ENCODE data around the gene GDPD4. TPM values are rescaled to one million over a fixed set of nuclear protein-coding genes. Genes with fewer than 3 reads are reported as not detected.

The GDPD4 gene
- total RNA-seq, 1 donor from 2014 or later, result not detected

DNA sequence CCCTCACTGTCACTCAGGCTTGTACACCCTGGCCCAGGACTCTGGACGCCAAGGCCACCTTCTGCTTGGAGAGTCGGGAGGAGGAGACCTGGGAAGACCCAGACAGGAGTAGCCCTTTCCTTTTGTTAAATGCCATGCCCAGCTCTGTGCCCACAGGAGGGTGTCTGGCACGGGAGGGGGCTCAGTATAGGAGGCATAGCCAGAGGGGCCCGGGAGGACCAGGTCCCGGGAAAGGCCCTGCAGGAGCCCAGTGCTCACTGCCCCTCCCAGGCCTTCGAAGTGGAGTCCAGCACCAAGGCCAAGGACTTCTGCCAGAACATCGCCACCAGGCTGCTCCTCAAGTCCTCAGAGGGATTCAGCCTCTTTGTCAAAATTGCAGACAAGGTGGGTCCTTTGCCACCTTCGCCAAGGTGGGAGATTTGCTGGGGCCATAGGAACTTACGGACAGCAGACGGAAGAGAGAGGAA lies 94.4 kb downstream of the GDPD4 start:
- Histone ChIP-seq H3K27me3 (ENCODE audit: control insufficient read depth, insufficient read depth, low read length) (no peaks in the 10 kb centered on the region), H3K36me3 (ENCODE audit: control insufficient read depth, insufficient read depth, low read length) (no peaks in the 10 kb centered on the region), H3K4me3 (ENCODE audit: low read depth, low read length) (no peak overlapping the region)
- FAIRE-seq (no peak), DNase-seq (ENCODE audit: low read depth) (no peak)
- TF ChIP-seq, protein P1, sequence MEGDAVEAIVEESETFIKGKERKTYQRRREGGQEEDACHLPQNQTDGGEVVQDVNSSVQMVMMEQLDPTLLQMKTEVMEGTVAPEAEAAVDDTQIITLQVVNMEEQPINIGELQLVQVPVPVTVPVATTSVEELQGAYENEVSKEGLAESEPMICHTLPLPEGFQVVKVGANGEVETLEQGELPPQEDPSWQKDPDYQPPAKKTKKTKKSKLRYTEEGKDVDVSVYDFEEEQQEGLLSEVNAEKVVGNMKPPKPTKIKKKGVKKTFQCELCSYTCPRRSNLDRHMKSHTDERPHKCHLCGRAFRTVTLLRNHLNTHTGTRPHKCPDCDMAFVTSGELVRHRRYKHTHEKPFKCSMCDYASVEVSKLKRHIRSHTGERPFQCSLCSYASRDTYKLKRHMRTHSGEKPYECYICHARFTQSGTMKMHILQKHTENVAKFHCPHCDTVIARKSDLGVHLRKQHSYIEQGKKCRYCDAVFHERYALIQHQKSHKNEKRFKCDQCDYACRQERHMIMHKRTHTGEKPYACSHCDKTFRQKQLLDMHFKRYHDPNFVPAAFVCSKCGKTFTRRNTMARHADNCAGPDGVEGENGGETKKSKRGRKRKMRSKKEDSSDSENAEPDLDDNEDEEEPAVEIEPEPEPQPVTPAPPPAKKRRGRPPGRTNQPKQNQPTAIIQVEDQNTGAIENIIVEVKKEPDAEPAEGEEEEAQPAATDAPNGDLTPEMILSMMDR (IDR thresholded peaks at IDR 0.05; ENCODE audit: insufficient read depth, low read length, severe bottlenecking), result no peak

DNA sequence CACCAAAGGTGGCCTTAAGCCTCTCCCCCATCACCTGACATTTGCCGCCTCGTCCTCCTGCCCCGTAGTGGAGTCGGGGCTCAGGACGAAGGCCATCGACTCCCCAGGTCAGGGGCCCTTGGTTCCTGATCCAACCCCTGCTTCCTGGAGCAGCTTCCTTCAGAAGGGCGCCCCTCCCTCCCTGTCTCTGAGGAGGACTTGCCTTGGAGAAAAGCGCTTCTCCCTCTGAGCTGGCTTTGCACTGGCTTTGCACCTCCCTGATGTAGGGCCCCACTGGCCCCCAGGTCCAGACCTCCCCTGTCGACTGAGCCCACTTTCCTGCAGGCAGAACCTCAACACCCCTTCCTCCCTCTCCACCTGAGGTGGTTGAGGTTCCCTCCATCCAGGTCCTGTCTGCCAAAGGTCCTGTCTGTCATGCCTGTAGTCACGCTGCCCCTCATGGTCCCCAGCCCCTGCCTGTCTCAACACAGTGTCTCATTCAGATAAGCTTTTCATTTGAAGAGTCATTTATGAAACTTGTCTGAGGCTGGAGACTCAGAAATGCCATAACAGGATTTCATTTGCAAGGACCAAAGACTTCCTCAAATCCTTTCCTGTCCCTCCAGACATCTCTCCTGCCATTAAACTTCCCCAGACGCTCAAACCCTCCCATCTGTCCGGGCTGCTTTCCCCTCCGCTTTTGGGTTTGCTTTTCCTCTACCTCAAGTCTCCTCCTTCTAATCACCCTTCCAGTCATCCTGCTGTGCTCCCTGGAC lies 95.0 kb downstream of the GDPD4 start:
- DNase-seq (ENCODE audit: low read depth), result no peak
- TF ChIP-seq, protein P1 (IDR thresholded peaks at IDR 0.05; ENCODE audit: insufficient read depth, low read length, severe bottlenecking), result no peak
- no peak overlapping the region for H3K4me3 ChIP-seq (ENCODE audit: low read depth, low read length)
- no peaks in the 10 kb centered on the region for H3K36me3 ChIP-seq (ENCODE audit: control insufficient read depth, insufficient read depth, low read length)
- no peak for FAIRE-seq
- H3K27me3 ChIP-seq (ENCODE audit: control insufficient read depth, insufficient read depth, low read length), result no peaks in the 10 kb centered on the region

DNA sequence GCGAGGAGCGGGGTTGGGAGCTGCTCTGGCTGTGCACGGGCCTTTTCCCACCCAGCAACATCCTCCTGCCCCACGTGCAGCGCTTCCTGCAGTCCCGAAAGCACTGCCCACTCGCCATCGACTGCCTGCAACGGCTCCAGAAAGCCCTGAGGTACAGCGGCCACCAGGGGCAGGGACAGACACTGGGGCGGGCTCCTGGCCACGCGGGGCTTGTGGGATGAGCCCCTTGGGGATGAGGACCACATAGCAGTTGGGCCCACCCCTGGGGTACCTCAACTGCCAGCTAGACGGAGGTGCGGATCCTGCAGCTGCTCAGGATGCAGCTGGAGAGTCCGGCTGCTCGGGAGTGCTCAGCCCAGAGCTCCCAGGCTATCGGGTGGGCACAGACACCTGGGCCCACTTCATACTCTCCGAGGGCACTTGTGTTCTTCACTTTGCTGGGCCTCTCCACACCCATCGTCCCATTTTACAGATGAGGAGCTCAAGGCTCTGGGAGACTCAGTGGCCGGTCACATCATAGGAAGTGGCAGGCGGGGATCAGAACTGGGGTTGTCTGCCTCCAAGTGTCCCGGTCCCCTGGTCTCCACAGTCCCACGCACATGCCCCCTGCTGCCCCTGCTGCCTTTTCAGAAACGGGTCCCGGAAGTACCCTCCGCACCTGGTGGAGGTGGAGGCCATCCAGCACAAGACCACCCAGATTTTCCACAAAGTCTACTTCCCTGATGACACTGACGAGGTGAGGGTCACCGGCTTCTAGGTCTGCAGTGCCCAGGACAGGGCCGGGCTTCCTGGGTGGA lies 95.8 kb downstream of the GDPD4 start:
- TF ChIP-seq, protein P1 (IDR thresholded peaks at IDR 0.05; ENCODE audit: insufficient read depth, low read length, severe bottlenecking), result no peak

DNA sequence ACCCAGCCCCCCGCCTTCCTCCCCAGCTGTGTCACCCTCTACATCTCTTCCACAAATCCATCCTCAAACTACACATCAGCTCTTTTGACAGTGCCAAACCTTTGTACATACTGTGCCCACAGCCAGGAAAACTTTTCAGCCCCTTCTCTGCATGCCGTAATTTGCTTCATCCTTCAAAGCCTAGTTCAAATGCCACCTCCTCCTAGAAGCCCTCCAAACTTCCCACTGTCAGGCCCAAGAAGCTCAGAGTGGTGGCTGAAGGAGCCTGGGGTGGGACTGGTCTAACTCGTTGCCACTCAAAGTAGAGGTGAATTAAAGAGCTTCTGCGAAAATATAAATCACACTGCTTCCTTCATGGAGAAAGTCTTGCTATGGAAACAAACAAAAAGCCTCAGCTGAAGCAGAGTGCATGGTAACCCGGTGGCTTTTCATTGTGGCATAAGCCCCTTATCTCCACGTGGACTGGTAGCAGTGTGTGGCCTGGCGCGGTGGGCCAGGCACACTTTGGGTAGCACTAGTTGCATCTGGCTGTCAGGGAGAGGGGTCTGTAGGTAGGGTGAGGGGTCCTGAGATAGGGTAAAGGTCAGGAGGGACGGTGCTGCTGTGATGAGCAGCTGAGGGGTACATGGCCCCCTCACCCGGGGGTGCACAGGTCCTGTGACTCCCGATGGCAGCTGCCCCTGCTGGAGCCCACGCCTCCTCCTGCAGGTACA lies 96.6 kb downstream of the GDPD4 start:
- no peak for FAIRE-seq
- H3K27me3 ChIP-seq (ENCODE audit: control insufficient read depth, insufficient read depth, low read length), result no peaks in the 10 kb centered on the region
- no peaks in the 10 kb centered on the region for H3K36me3 ChIP-seq (ENCODE audit: control insufficient read depth, insufficient read depth, low read length)
- TF ChIP-seq, protein P1 (IDR thresholded peaks at IDR 0.05; ENCODE audit: insufficient read depth, low read length, severe bottlenecking), result no peak
- DNase-seq (ENCODE audit: low read depth), result no peak
- H3K4me3 ChIP-seq (ENCODE audit: low read depth, low read length), result no peak overlapping the region

More for the DNA sequence above, 95.8 kb downstream of the GDPD4 start:
- Histone ChIP-seq H3K27me3 (ENCODE audit: control insufficient read depth, insufficient read depth, low read length) (no peaks in the 10 kb centered on the region), H3K36me3 (ENCODE audit: control insufficient read depth, insufficient read depth, low read length) (no peaks in the 10 kb centered on the region), H3K4me3 (ENCODE audit: low read depth, low read length) (no peak overlapping the region)
- FAIRE-seq (no peak), DNase-seq (ENCODE audit: low read depth) (no peak)

DNA sequence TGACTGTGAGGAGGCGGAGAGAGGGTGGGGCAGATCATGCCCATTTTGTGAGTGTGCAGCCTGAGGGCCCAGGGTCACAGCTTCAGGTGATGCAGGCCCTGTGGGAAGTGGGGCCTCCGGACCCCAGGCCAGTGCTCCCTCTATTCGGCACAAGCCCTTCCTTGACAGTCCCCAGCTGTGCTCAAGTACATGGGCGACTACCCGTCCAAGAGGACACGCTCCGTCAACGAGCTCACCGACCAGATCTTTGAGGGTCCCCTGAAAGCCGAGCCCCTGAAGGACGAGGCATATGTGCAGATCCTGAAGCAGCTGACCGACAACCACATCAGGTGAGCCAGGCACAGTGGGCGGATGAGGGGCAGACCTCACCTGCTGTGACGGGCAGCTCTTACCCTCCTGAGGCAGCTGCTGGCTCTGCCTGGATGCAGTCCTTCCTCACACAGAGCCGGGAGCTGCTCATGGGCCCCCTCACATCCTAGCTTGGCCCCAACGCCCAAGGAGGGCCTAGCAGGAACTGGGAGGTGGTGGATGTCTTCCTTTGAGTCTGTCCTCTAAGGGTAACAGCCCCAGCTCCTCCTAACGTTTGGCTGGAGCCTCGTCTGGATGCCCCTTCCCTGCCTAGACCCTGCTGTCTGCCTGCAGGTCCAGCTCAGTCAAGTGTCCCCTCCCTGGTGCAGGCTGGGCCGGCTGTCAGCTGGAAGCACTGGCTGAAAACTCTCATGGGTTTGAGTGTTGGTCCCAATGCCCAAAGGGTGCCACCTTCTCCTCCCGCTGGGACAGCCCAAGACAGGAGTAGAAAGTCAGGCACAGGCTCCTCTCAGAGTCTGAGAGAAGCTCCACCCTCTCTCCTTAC lies 97.4 kb downstream of the GDPD4 start:
- Histone ChIP-seq H3K4me3 (ENCODE audit: low read depth, low read length) (no peak overlapping the region), H3K27me3 (ENCODE audit: control insufficient read depth, insufficient read depth, low read length) (no peaks in the 10 kb centered on the region), H3K36me3 (ENCODE audit: control insufficient read depth, insufficient read depth, low read length) (no peaks in the 10 kb centered on the region)
- TF ChIP-seq, protein P1 (IDR thresholded peaks at IDR 0.05; ENCODE audit: insufficient read depth, low read length, severe bottlenecking), result no peak
- no peak for DNase-seq (ENCODE audit: low read depth)
- no peak for FAIRE-seq
